C1 segment of cervical spinal cord (tissue), 14 donors: ENCODE measurements around the gene SIL1.

Source experiments
- DNase-seq, 14 donors: peaks; one replicate each; lab custom pipeline; 2025; lab: John Stamatoyannopoulos, UW

SIL1 gene

GRCh38 chr5:138946831-138947560 is 251.2 kb downstream of the SIL1 start:
- no peak for DNase-seq

GRCh38 chr5:138946241-138946623 is 251.9 kb downstream of the SIL1 start:
- DNase-seq: peak in 9 of 14 donors; percentile 14 to 79 (median 46)

- DNase-seq: peak in 5 of 14 donors; percentile 37 to 62 (median 59)
Measured at GRCh38 chr5:138945421-138946240, 252.5 kb downstream of the SIL1 start.

- DNase-seq: no peak
Measured at GRCh38 chr5:138944527-138945322, 253.4 kb downstream of the SIL1 start.

- no peak for DNase-seq
Measured at GRCh38 chr5:138943599-138944173, 254.5 kb downstream of the SIL1 start.

GRCh38 chr5:138942861-138943260 is 255.3 kb downstream of the SIL1 start:
- no peak for DNase-seq

GRCh38 chr5:138942066-138942465 is 256.1 kb downstream of the SIL1 start:
- DNase-seq: no peak

- DNase-seq: no peak
Measured at GRCh38 chr5:138938526-138938925, 259.6 kb downstream of the SIL1 start.

- DNase-seq: no peak
Measured at GRCh38 chr5:138937392-138938387, 260.5 kb downstream of the SIL1 start.

- no peak for DNase-seq
Measured at GRCh38 chr5:138936968-138937345, 261.2 kb downstream of the SIL1 start.

- DNase-seq: peak in 1 of 14 donors; percentile 6
Measured at GRCh38 chr5:138936225-138936967, 261.8 kb downstream of the SIL1 start.

- no peak for DNase-seq
Measured at GRCh38 chr5:138935466-138935865, 262.7 kb downstream of the SIL1 start.

- DNase-seq: no peak
Measured at GRCh38 chr5:138934971-138935370, 263.2 kb downstream of the SIL1 start.

GRCh38 chr5:138933522-138934290 is 264.5 kb downstream of the SIL1 start:
- DNase-seq: no peak

GRCh38 chr5:138932171-138932810 is 265.9 kb downstream of the SIL1 start:
- DNase-seq: no peak

GRCh38 chr5:138930371-138931097 is 267.6 kb downstream of the SIL1 start:
- no peak for DNase-seq

GRCh38 chr5:138929571-138929955 is 268.6 kb downstream of the SIL1 start:
- DNase-seq: no peak

- peak in 12 of 14 donors; percentile 55 to 81 (median 74) for DNase-seq
Measured at GRCh38 chr5:138927979-138928378, 270.2 kb downstream of the SIL1 start.
